HepG2 (cell line): ENCODE results near the gene ADARB2. TPM values are rescaled to one million over a fixed set of nuclear protein-coding genes. Genes with fewer than 3 reads are reported as not detected.

Experiments
- ATAC-seq: fragments of 200-7000 bp; cut with Tn5 transposase; 3 replicates; pipeline ENCODE4 v1.9.1; 2020; ENCODE audit warnings: mild to moderate bottlenecking, moderate library complexity
- BruUV-seq: library from RNA; stranded (reverse); fragments of 400-500 nt; replicated peaks from 2 replicates; lab custom pipeline; 2021; lab: Mats Ljungman, UMichigan
- CTCF ChIA-PET: fragments of 300-600 bp; formaldehyde crosslinking; extraction: SDS; loops from one replicate; lab custom pipeline; 2021; ENCODE audit warnings: low total read pairs, inconsistent platforms, low intra/inter-chr PET ratio; lab: Yijun Ruan, JAX
- POLR2A ChIA-PET: fragments of 350-600 bp; sonication (Branson Sonifier 250); formaldehyde crosslinking; loops from one replicate; lab custom pipeline; 2020; ENCODE audit warnings: antibody characterized with exemption, inconsistent platforms; lab: Yijun Ruan, JAX
- DNase-seq: peaks from one replicate; pipeline ENCODE4 v3.0.0-alpha.2; 2015; ENCODE audit warnings: low spot score
- FAIRE-seq: peaks from 3 replicates; lab custom pipeline; 2011; peaks lifted over from hg19 to GRCh38; lab: Jason Lieb, UNC
- H2AFZ ChIP-seq: one replicate; pipeline ENCODE4 v1.6.1; 2011; ENCODE audit warnings: low read length, inconsistent platforms
- H3K27ac ChIP-seq: fragments of 300-600 bp; 3 replicates; pipeline ENCODE4 v1.8.0; 2011; ENCODE audit warnings: mixed run types, mild to moderate bottlenecking, mixed read lengths, low read length, inconsistent platforms; ENCODE audit not compliant: insufficient read depth; ENCODE audit errors: extremely low read length
- H3K27me3 ChIP-seq, 2 experiments: fragments of 200-600 bp in 1 of 2; 2 replicates in 1 of 2; 3 replicates in 1 of 2; pipeline versions ENCODE4 v1.6.0 to v1.8.0; 2011; ENCODE audit warnings: low read length in 2 of 2, mild to moderate bottlenecking in 2 of 2, moderate library complexity in 2 of 2, inconsistent platforms in 1 of 2; ENCODE audit not compliant: insufficient read depth in 2 of 2, control insufficient read depth in 1 of 2
- H3K36me3 ChIP-seq, 2 experiments: fragments of 200-600 bp in 1 of 2; replicated peaks in 1 of 2; 2 replicates in 1 of 2; 3 replicates in 1 of 2; pipeline versions ENCODE4 v1.5.1 to v1.8.0; 2011; ENCODE audit warnings: low read length in 2 of 2, inconsistent platforms in 1 of 2; ENCODE audit not compliant: insufficient read depth in 2 of 2, control insufficient read depth in 1 of 2
- H3K4me1 ChIP-seq: 2 replicates; pipeline ENCODE4 v1.5.1; 2012; ENCODE audit warnings: low read length, inconsistent platforms; ENCODE audit not compliant: insufficient read depth
- H3K4me2 ChIP-seq: 2 replicates; pipeline ENCODE4 v1.6.0; 2011; ENCODE audit warnings: low read depth, low read length, inconsistent platforms
- H3K4me3 ChIP-seq, 3 experiments: fragments of 200-600 bp in 1 of 3; sonication (generic), shearing (Covaris generic) in 1 of 3; replicated peaks in 1 of 3; 2 replicates each; pipeline ENCODE4 v1.5.1; 2011 to 2016; ENCODE audit warnings: low read length in 3 of 3, inconsistent platforms in 2 of 3, low read depth in 2 of 3, mild to moderate bottlenecking in 2 of 3, control low read depth in 1 of 3, mixed read lengths in 1 of 3; ENCODE audit not compliant: insufficient read depth in 1 of 3
- H3K79me2 ChIP-seq: one replicate; pipeline ENCODE4 v1.6.1; 2011; ENCODE audit warnings: low read length, inconsistent platforms; ENCODE audit not compliant: insufficient read depth
- H3K9ac ChIP-seq: 2 replicates; pipeline ENCODE4 v1.6.0; 2011; ENCODE audit warnings: mild to moderate bottlenecking, low read depth, low read length, inconsistent platforms; ENCODE audit not compliant: insufficient read depth
- H3K9me3 ChIP-seq: 2 replicates; pipeline ENCODE4 v1.5.1; 2012; ENCODE audit warnings: mild to moderate bottlenecking, low read length
- H4K20me1 ChIP-seq: 2 replicates; pipeline ENCODE4 v1.6.0; 2011; ENCODE audit warnings: inconsistent platforms, mild to moderate bottlenecking, low read length, moderate library complexity; ENCODE audit not compliant: insufficient read depth
- ATF5 ChIP-seq: sonication (generic); formaldehyde crosslinking; IDR thresholded peaks from 2 replicates; pipeline ENCODE4 v1.4.0; 2020; ENCODE audit warnings: mild to moderate bottlenecking, low read depth, missing genetic modification reagents
- CSRNP1 ChIP-seq: sonication (generic); formaldehyde crosslinking; IDR thresholded peaks from 2 replicates; pipeline ENCODE4 v1.8.1; 2023; ENCODE audit warnings: mild to moderate bottlenecking, missing genetic modification reagents
- IRX3 ChIP-seq: sonication (generic); formaldehyde crosslinking; IDR thresholded peaks from 2 replicates; pipeline ENCODE4 v1.8.1; 2023; ENCODE audit warnings: mild to moderate bottlenecking, low read depth, missing genetic modification reagents, borderline replicate concordance
- NR2F6 ChIP-seq, 2 experiments: IDR thresholded peaks; 2 replicates each; pipeline ENCODE4 v1.6.1; 2016; ENCODE audit warnings: antibody characterized with exemption in 1 of 2, mild to moderate bottlenecking in 1 of 2
- PATZ1 ChIP-seq: sonication (generic); formaldehyde crosslinking; IDR thresholded peaks from 2 replicates; pipeline ENCODE4 v1.4.0; 2020; ENCODE audit warnings: missing genetic modification reagents
- ZNF367 ChIP-seq: sonication (generic); formaldehyde crosslinking; IDR thresholded peaks from 2 replicates; pipeline ENCODE4 v1.4.0; 2020; ENCODE audit warnings: missing genetic modification reagents, borderline replicate concordance
- WGBS: methylation state at CpG from one replicate; pipeline ENCODE4 v1.1.6; 2017; ENCODE audit warnings: low lambda C conversion rate; 5-methylcytosine and 5-hydroxymethylcytosine counted together
- in situ Hi-C: cut with HindIII; loops from 2 replicates; pipeline ENCODE4 v1.10.0; 2017; ENCODE audit warnings: low pct_unique_long_range_greater_than_20kb; ENCODE audit not compliant: extremely low pct_ligation_motif_present
- intact Hi-C: fragments of 100-400 bp; cut with micrococcal nuclease; formaldehyde crosslinking; loops from one replicate; pipeline ENCODE4 v1.10.0; 2022; ENCODE audit not compliant: unreplicated experiment
- polyA plus RNA-seq, 8 experiments: library from polyadenylated mRNA; depleted of rRNA in 3 of 8; stranded (reverse) in 7 of 8; unstranded in 1 of 8; fragments of >200 nt; fragmentation: Illumina TruSeq in 4 of 8; extraction: Trizol in 4 of 8; gene quantifications; 2 replicates each; pipeline versions ENCODE4 v1.2.1 to v1.2.3, GENCODE V29; 2011 to 2016; ENCODE audit warnings: low read depth in 4 of 8, missing spikeins in 1 of 8, mixed read lengths in 1 of 8; ENCODE audit not compliant: insufficient read depth in 1 of 8
- total RNA-seq, 5 experiments: library from RNA; depleted of rRNA; stranded (reverse); fragments of >200 nt; fragmentation: Illumina TruSeq; extraction: Trizol; gene quantifications; 2 replicates each; pipeline ENCODE4 v1.2.3, GENCODE V29; 2016; ENCODE audit warnings: low read depth in 1 of 5

Gene ADARB2
- total and polyA plus RNA-seq, 2 of the 13 experiments (the other 11 are each of a cell fraction or from before 2014, with no cell fraction given): not detected

- Histone ChIP-seq H3K9me3 (no peaks in the 10 kb centered on the region), H4K20me1 (no peaks in the 10 kb centered on the region), H3K36me3 (no peaks in the 10 kb centered on the region), H3K4me3 (no peak overlapping the region), H3K4me1 (no peaks in the 10 kb centered on the region), H2AFZ (no peak overlapping the region), H3K79me2 (no peaks in the 10 kb centered on the region), H3K9ac (no peak overlapping the region)
- no peak for ATAC-seq
- POLR2A ChIA-PET: no interaction called here
- in situ Hi-C loops: no loop called here
- intact Hi-C loops: no loop called here
- no peak for DNase-seq
- no TSS peak for BruUV-seq
- FAIRE-seq: no peak
- 37% methylated on average over 12 of the region's 13 CpGs for WGBS
- no peak for TF ChIP-seq NR2F6 (IDR thresholded peaks at IDR 0.05)
- TF ChIP-seq NR2F6 (CRISPR knock-in tag; IDR thresholded peaks at IDR 0.05): no peak
- no peak for TF ChIP-seq CSRNP1 (CRISPR knock-in tag)
- no peak for TF ChIP-seq ATF5 (CRISPR knock-in tag)
- TF ChIP-seq PATZ1 (CRISPR knock-in tag): no peak
- TF ChIP-seq IRX3 (CRISPR knock-in tag): no peak
- TF ChIP-seq ZNF367 (CRISPR knock-in tag): no peak
- TF ChIP-seq, all 625 proteins: peak for 0
- Histone ChIP-seq H3K4me2 (no peak overlapping the region), H3K27ac (no peak overlapping the region), H3K27me3 (peaks cover 10 to 75% of the 10 kb centered on the region in 2 experiments)
- CTCF ChIA-PET: no interaction called here
Observed at GRCh38 chr10:1292611-1293031, 444.7 kb downstream of the ADARB2 start.
